NB4 (cell line): Measurements from ENCODE around the gene CD38.

Experiments used
- DNase-seq: peaks from one replicate; pipeline ENCODE4 v3.0.0; 2010; ENCODE audit warnings: low read depth
- H3K4me3 ChIP-seq: one replicate; pipeline ENCODE4 v1.5.1; 2011; ENCODE audit warnings: mild to moderate bottlenecking, low read depth, low read length, moderate library complexity
- CTCF ChIP-seq: IDR thresholded peaks from one replicate; pipeline ENCODE4 v1.5.1; 2012; ENCODE audit warnings: low read depth, low read length
- MYC ChIP-seq: IDR thresholded peaks from 2 replicates; pipeline ENCODE4 v1.6.1; 2011; ENCODE audit warnings: low read depth, low read length
- POLR2A ChIP-seq: IDR thresholded peaks from 2 replicates; pipeline ENCODE4 v1.6.1; 2011; ENCODE audit warnings: mild to moderate bottlenecking; ENCODE audit not compliant: insufficient read length; ENCODE audit errors: extremely low read depth
- TF ChIP-seq, protein P1 (sequence below): IDR thresholded peaks from 2 replicates; pipeline ENCODE4 v1.6.1; 2011; ENCODE audit warnings: low read depth, low read length

Gene CD38

DNA sequence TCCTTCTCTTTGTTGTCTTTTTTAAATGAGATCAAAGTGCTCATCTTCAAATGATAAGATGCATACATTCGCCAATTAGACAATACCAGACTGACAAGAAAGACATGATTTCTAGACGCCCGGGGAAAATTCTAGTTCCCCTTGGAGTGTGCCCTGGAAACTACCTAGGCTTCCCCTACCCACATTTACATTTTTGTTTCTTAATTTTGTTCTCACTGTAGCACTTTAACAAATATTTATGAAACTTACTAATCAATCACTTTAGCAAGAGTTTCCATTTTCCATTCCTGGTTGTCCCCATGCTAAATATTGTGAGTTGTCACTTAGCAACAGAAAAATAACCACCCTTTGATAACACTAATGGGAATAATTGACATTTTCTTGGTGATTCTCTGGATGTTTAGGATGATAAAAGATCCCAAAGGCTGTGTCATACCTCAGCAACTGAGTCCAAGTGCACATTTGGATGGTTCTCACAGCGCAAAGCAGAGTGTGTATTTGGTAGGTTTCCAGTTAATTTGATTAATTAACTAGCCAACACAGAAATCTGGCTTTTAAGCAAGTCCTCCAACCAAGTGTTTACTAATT lies 90.8 kb downstream of the CD38 start:
- TF ChIP-seq MYC (no peak), CTCF (no peak), POLR2A (no peak)
- TF ChIP-seq, protein P1, sequence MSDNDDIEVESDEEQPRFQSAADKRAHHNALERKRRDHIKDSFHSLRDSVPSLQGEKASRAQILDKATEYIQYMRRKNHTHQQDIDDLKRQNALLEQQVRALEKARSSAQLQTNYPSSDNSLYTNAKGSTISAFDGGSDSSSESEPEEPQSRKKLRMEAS, result no peak
- no peak for DNase-seq
- H3K4me3 ChIP-seq, result no peak overlapping the region

GRCh38 chr4:15870079-15870478 lies 92.0 kb downstream of the CD38 start:
- TF ChIP-seq, protein P1, result no peak
- TF ChIP-seq POLR2A, result no peak
- no peak for TF ChIP-seq MYC
- no peak for TF ChIP-seq CTCF
- no peak overlapping the region for H3K4me3 ChIP-seq
- no peak for DNase-seq

DNA sequence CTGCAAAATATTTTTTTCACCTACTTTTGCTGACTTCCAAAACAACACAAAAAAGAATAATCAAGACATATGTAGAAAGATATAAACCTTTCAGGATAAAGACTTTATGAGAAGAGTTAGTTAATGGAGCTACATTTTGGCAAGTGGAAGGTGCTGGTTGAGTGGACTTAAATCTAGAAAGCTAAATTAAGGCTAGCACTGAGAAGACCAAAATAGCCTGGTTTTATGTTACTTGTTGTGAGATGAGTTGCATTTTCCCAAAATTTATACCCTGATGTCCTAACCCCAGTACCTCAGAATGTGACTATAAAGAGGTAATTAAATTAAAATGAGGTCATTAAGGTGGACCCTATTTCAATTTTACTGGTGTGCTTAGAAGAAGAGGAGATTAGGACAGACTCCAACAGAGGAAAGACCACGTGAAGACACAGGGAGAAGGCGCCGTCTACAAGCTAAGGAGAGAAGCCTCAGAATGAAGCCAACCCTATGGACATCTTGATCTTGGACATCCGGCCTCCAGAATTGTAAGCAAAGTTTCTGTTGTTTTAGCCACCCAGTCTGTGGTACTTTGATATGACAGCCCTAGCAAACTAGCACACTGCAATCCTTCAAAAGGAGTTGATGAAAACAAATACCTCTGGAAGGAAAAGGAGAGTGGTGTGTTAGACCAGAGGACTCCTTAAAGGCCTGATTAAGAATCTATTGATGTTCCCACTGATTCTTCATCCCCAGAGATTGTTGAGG lies 93.0 kb downstream of the CD38 start:
- no peak overlapping the region for H3K4me3 ChIP-seq
- DNase-seq, result no peak
- TF ChIP-seq MYC (no peak), CTCF (no peak), POLR2A (no peak)
- TF ChIP-seq, protein P1, result no peak

DNA sequence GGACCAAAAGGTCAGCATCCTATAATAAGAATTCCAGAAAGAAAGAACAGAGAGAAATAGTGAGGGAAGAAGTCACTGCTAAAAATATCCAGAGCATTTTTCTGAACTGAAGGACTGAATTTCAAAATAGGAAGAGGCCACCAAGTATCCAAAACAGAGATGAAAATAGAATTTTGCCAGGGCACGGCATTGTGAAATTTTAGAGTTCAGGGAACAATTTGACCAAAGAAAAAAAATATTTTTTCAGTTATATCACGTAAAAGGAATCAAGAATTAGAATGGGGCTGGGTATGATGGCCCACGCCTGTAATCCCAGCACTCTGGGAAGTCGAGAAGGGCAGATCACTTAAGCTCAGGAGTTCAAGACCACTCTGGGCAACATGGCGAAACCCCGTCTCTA lies 95.0 kb downstream of the CD38 start:
- TF ChIP-seq POLR2A (no peak), MYC (no peak), CTCF (no peak)
- H3K4me3 ChIP-seq, result no peak overlapping the region
- no peak for DNase-seq

DNA sequence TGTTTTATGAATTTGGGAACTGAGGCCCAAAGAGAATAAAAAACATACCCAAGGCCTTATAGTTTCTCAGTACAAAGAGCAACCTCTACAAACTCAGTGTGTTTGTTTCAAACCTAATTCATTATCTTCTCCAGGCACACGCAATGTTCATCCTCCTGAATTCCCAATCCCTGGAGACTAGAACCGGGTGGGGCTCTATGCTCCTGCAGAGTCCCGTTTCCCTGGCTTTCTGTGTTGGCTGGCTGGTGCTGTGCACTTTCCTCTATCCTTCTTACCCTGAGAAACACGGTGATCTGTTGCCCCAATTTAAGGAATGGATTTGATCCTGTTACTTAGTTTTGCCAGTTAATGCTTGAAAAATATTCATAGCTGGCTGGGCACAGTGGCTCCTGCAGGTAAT lies 96.5 kb downstream of the CD38 start:
- TF ChIP-seq POLR2A (no peak), CTCF (no peak), MYC (no peak)
- TF ChIP-seq, protein P1, result no peak
- no peak overlapping the region for H3K4me3 ChIP-seq
- DNase-seq, result no peak
